GM23338 (cell line): ENCODE results near the gene ZNF397. TPM values are rescaled to one million over a fixed set of nuclear protein-coding genes. Genes with fewer than 3 reads are reported as not detected.

Source experiments
- ATAC-seq: fragments of 200-7000 bp; cut with Tn5 transposase; 3 replicates; pipeline ENCODE4 v1.9.1; 2020
- DNase-seq: peaks from one replicate; pipeline ENCODE4 v3.0.0-alpha.2; 2015; ENCODE audit warnings: low spot score
- H2AFZ ChIP-seq: fragments of 200-600 bp; sonication (generic); 2 replicates; pipeline ENCODE4 v1.8.0; 2016; ENCODE audit warnings: antibody characterized with exemption, mild to moderate bottlenecking, moderate library complexity
- H3F3A ChIP-seq: fragments of 200-600 bp; sonication (generic); replicated peaks from 2 replicates; pipeline ENCODE4 v1.8.0; 2017; ENCODE audit warnings: antibody characterized with exemption, mixed run types, low read depth
- H3K27ac ChIP-seq: fragments of 200-600 bp; sonication (generic); 2 replicates; pipeline ENCODE4 v1.6.1; 2016; ENCODE audit warnings: low read depth
- H3K27me3 ChIP-seq: fragments of 200-600 bp; sonication (generic); 2 replicates; pipeline ENCODE4 v1.8.0; 2016; ENCODE audit warnings: mild to moderate bottlenecking, mixed run types, moderate library complexity; ENCODE audit not compliant: insufficient read depth
- H3K36me3 ChIP-seq: fragments of 200-600 bp; sonication (generic); 2 replicates; pipeline ENCODE4 v1.8.0; 2016; ENCODE audit warnings: mild to moderate bottlenecking; ENCODE audit not compliant: insufficient read depth
- H3K4me1 ChIP-seq: fragments of 200-600 bp; sonication (generic); 2 replicates; pipeline ENCODE4 v1.8.0; 2016; ENCODE audit warnings: mild to moderate bottlenecking, moderate library complexity; ENCODE audit not compliant: insufficient read depth
- H3K4me2 ChIP-seq: fragments of 200-600 bp; sonication (generic); 2 replicates; pipeline ENCODE4 v1.7.1; 2017; ENCODE audit warnings: mixed run types
- H3K4me3 ChIP-seq: fragments of 200-600 bp; sonication (generic); 2 replicates; pipeline ENCODE4 v1.6.1; 2016; ENCODE audit warnings: mixed run types
- H3K79me2 ChIP-seq: fragments of 200-600 bp; sonication (generic); replicated peaks from 2 replicates; pipeline ENCODE4 v1.8.0; 2017; ENCODE audit warnings: mild to moderate bottlenecking; ENCODE audit not compliant: insufficient read depth
- H3K9me2 ChIP-seq: fragments of 200-600 bp; sonication (generic); 2 replicates; pipeline ENCODE4 v1.8.0; 2017; ENCODE audit not compliant: insufficient read depth
- H4K20me1 ChIP-seq: fragments of 200-600 bp; sonication (generic); replicated peaks from 2 replicates; pipeline ENCODE4 v1.8.0; 2017; ENCODE audit warnings: mild to moderate bottlenecking; ENCODE audit not compliant: insufficient read depth
- H3K27ac Mint-ChIP-seq: 2 replicates; pipeline ENCODE4 v1.8.0; 2020; ENCODE audit warnings: inconsistent platforms, mild to moderate bottlenecking, moderate library complexity, mixed read lengths
- H3K27me3 Mint-ChIP-seq: 3 replicates; pipeline ENCODE4 v1.8.0; 2022; ENCODE audit warnings: low read depth, mild to moderate bottlenecking, moderate library complexity, mixed read lengths, inconsistent platforms; ENCODE audit not compliant: insufficient read depth, poor library complexity
- H3K36me3 Mint-ChIP-seq: 3 replicates; pipeline ENCODE4 v1.8.0; 2021; ENCODE audit warnings: low read depth, mild to moderate bottlenecking, inconsistent platforms, moderate library complexity, mixed read lengths
- H3K4me1 Mint-ChIP-seq: 3 replicates; pipeline ENCODE4 v1.8.0; 2020; ENCODE audit warnings: mild to moderate bottlenecking, inconsistent platforms, mixed read lengths
- H3K4me3 Mint-ChIP-seq: 3 replicates; pipeline ENCODE4 v1.8.0; 2021; ENCODE audit warnings: moderate library complexity, mild to moderate bottlenecking, inconsistent platforms, mixed read lengths
- H3K9me3 Mint-ChIP-seq: 3 replicates; pipeline ENCODE4 v1.8.0; 2020; ENCODE audit warnings: moderate library complexity, mild to moderate bottlenecking, inconsistent platforms, mixed read lengths
- EZH2 ChIP-seq: fragments of 200-600 bp; sonication (generic); IDR thresholded peaks from one replicate; pipeline ENCODE4 v1.8.0; 2017; ENCODE audit warnings: antibody characterized with exemption, mild to moderate bottlenecking, low read depth; ENCODE audit not compliant: unreplicated experiment
- EZH2phosphoT487 ChIP-seq: fragments of 200-600 bp; sonication (generic); IDR thresholded peaks from one replicate; pipeline ENCODE4 v1.8.1; 2018; ENCODE audit warnings: antibody characterized with exemption; ENCODE audit not compliant: unreplicated experiment
- JUNB ChIP-seq: IDR thresholded peaks from one replicate; pipeline ENCODE4 v1.6.1; 2016; ENCODE audit warnings: antibody characterized with exemption; ENCODE audit not compliant: unreplicated experiment
- NANOG ChIP-seq: IDR thresholded peaks from 2 replicates; pipeline ENCODE4 v1.6.1; 2016; ENCODE audit warnings: antibody characterized with exemption, borderline replicate concordance
- POLR2AphosphoS5 ChIP-seq: IDR thresholded peaks from 2 replicates; pipeline ENCODE4 v1.6.1; 2016; ENCODE audit warnings: antibody characterized with exemption, low read depth
- STAT1 ChIP-seq: IDR thresholded peaks from one replicate; pipeline ENCODE4 v1.6.1; 2016; ENCODE audit warnings: antibody characterized with exemption; ENCODE audit not compliant: unreplicated experiment
- ZNF114 ChIP-seq: fragments of 250-450 bp; sonication (Bioruptor Pico); IDR thresholded peaks from 2 replicates; pipeline ENCODE4 v1.5.0; 2020; ENCODE audit warnings: mild to moderate bottlenecking, moderate library complexity
- ZNF331 ChIP-seq: fragments of 250-450 bp; sonication (Bioruptor Pico); IDR thresholded peaks from 2 replicates; pipeline ENCODE4 v1.5.0; 2020; ENCODE audit warnings: low read depth, mild to moderate bottlenecking, moderate library complexity
- polyA plus RNA-seq: library from polyadenylated mRNA; unstranded; fragments of >200 nt; fragmentation: Nextera tagmentation; extraction: Ambion mirVana; gene quantifications from 2 replicates; pipeline ENCODE4 v1.2.1, GENCODE V29; 2016
- total RNA-seq: library from RNA; depleted of rRNA; stranded (reverse); fragments of >200 nt; shearing (Covaris generic); gene quantifications from 2 replicates; pipeline ENCODE4 v1.2.3, GENCODE V29; 2014
- TF ChIP-seq, protein P1 (sequence below): fragments of 250-450 bp; sonication (Bioruptor Pico); IDR thresholded peaks from 2 replicates; pipeline ENCODE4 v1.5.0; 2020; ENCODE audit warnings: mild to moderate bottlenecking, moderate library complexity
- TF ChIP-seq, protein P2 (sequence below): IDR thresholded peaks from one replicate; pipeline ENCODE4 v1.6.1; 2018; ENCODE audit warnings: antibody characterized with exemption; ENCODE audit not compliant: unreplicated experiment
- TF ChIP-seq, protein P3 (sequence below), 2 experiments: fragments of 200-600 bp in 1 of 2; sonication (generic) in 1 of 2; conservative IDR thresholded peaks; 2 replicates each; pipeline versions ENCODE4 v1.5.1 to v1.6.1; 2016 to 2017; ENCODE audit warnings: antibody characterized with exemption in 2 of 2, low read depth in 2 of 2, mild to moderate bottlenecking in 2 of 2, moderate library complexity in 1 of 2
- TF ChIP-seq, protein P4 (sequence below): IDR thresholded peaks from 2 replicates; pipeline ENCODE4 v1.6.1; 2016; ENCODE audit warnings: antibody characterized with exemption

The ZNF397 gene
- total and polyA plus RNA-seq, 2 experiments from 2014 or later, result 19.1 to 48.6 TPM

DNA sequence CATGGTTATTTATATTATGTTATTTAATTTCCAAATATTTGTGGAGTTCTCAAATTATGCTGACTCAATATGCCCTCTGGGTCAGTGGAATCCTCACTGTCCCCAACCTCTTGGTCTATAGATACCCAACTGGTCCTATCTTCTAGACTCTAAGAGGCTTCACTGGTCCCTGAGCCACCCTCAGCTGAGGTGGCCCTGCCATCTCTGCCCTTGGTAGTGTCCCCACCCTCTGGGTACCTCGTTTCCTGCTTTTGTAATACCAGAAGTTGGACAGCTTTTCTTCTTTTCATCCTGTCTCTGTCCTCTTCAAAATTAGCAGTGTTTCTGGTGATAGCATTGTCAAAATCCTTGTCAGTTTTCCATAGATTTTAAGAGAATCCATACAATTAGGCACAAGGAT is 37.3 kb downstream of the ZNF397 start:
- H2AFZ ChIP-seq, result no peak overlapping the region
- Mint-ChIP-seq H3K36me3 (peaks cover 42% of the 10 kb centered on the region), H3K27ac (no peak overlapping the region), H3K9me3 (peaks cover 47% of the 10 kb centered on the region), H3K27me3 (peaks cover 2% of the 10 kb centered on the region), H3K4me1 (no peaks in the 10 kb centered on the region), H3K4me3 (no peak overlapping the region)
- no peaks in the 10 kb centered on the region for H3F3A ChIP-seq
- H3K27me3 ChIP-seq, result no peaks in the 10 kb centered on the region
- TF ChIP-seq NANOG, result no peak
- no peak for TF ChIP-seq EZH2
- TF ChIP-seq POLR2AphosphoS5, result no peak
- TF ChIP-seq, protein P1, sequence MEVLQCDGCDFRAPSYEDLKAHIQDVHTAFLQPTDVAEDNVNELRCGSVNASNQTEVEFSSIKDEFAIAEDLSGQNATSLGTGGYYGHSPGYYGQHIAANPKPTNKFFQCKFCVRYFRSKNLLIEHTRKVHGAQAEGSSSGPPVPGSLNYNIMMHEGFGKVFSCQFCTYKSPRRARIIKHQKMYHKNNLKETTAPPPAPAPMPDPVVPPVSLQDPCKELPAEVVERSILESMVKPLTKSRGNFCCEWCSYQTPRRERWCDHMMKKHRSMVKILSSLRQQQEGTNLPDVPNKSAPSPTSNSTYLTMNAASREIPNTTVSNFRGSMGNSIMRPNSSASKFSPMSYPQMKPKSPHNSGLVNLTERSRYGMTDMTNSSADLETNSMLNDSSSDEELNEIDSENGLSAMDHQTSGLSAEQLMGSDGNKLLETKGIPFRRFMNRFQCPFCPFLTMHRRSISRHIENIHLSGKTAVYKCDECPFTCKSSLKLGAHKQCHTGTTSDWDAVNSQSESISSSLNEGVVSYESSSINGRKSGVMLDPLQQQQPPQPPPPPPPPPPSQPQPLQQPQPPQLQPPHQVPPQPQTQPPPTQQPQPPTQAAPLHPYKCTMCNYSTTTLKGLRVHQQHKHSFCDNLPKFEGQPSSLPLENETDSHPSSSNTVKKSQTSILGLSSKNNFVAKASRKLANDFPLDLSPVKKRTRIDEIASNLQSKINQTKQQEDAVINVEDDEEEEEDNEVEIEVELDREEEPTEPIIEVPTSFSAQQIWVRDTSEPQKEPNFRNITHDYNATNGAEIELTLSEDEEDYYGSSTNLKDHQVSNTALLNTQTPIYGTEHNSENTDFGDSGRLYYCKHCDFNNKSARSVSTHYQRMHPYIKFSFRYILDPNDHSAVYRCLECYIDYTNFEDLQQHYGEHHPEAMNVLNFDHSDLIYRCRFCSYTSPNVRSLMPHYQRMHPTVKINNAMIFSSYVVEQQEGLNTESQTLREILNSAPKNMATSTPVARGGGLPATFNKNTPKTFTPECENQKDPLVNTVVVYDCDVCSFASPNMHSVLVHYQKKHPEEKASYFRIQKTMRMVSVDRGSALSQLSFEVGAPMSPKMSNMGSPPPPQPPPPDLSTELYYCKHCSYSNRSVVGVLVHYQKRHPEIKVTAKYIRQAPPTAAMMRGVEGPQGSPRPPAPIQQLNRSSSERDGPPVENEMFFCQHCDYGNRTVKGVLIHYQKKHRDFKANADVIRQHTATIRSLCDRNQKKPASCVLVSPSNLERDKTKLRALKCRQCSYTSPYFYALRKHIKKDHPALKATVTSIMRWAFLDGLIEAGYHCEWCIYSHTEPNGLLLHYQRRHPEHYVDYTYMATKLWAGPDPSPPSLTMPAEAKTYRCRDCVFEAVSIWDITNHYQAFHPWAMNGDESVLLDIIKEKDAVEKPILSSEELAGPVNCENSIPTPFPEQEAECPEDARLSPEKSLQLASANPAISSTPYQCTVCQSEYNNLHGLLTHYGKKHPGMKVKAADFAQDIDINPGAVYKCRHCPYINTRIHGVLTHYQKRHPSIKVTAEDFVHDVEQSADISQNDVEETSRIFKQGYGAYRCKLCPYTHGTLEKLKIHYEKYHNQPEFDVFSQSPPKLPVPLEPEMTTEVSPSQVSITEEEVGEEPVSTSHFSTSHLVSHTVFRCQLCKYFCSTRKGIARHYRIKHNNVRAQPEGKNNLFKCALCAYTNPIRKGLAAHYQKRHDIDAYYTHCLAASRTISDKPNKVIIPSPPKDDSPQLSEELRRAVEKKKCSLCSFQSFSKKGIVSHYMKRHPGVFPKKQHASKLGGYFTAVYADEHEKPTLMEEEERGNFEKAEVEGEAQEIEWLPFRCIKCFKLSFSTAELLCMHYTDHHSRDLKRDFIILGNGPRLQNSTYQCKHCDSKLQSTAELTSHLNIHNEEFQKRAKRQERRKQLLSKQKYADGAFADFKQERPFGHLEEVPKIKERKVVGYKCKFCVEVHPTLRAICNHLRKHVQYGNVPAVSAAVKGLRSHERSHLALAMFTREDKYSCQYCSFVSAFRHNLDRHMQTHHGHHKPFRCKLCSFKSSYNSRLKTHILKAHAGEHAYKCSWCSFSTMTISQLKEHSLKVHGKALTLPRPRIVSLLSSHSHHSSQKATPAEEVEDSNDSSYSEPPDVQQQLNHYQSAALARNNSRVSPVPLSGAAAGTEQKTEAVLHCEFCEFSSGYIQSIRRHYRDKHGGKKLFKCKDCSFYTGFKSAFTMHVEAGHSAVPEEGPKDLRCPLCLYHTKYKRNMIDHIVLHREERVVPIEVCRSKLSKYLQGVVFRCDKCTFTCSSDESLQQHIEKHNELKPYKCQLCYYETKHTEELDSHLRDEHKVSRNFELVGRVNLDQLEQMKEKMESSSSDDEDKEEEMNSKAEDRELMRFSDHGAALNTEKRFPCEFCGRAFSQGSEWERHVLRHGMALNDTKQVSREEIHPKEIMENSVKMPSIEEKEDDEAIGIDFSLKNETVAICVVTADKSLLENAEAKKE (CRISPR knock-in tag), result no peak
- TF ChIP-seq STAT1, result no peak
- no peak for TF ChIP-seq JUNB
- TF ChIP-seq, protein P2, sequence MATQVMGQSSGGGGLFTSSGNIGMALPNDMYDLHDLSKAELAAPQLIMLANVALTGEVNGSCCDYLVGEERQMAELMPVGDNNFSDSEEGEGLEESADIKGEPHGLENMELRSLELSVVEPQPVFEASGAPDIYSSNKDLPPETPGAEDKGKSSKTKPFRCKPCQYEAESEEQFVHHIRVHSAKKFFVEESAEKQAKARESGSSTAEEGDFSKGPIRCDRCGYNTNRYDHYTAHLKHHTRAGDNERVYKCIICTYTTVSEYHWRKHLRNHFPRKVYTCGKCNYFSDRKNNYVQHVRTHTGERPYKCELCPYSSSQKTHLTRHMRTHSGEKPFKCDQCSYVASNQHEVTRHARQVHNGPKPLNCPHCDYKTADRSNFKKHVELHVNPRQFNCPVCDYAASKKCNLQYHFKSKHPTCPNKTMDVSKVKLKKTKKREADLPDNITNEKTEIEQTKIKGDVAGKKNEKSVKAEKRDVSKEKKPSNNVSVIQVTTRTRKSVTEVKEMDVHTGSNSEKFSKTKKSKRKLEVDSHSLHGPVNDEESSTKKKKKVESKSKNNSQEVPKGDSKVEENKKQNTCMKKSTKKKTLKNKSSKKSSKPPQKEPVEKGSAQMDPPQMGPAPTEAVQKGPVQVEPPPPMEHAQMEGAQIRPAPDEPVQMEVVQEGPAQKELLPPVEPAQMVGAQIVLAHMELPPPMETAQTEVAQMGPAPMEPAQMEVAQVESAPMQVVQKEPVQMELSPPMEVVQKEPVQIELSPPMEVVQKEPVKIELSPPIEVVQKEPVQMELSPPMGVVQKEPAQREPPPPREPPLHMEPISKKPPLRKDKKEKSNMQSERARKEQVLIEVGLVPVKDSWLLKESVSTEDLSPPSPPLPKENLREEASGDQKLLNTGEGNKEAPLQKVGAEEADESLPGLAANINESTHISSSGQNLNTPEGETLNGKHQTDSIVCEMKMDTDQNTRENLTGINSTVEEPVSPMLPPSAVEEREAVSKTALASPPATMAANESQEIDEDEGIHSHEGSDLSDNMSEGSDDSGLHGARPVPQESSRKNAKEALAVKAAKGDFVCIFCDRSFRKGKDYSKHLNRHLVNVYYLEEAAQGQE, result no peak
- no peak for TF ChIP-seq ZNF114 (CRISPR knock-in tag)
- TF ChIP-seq, protein P3, sequence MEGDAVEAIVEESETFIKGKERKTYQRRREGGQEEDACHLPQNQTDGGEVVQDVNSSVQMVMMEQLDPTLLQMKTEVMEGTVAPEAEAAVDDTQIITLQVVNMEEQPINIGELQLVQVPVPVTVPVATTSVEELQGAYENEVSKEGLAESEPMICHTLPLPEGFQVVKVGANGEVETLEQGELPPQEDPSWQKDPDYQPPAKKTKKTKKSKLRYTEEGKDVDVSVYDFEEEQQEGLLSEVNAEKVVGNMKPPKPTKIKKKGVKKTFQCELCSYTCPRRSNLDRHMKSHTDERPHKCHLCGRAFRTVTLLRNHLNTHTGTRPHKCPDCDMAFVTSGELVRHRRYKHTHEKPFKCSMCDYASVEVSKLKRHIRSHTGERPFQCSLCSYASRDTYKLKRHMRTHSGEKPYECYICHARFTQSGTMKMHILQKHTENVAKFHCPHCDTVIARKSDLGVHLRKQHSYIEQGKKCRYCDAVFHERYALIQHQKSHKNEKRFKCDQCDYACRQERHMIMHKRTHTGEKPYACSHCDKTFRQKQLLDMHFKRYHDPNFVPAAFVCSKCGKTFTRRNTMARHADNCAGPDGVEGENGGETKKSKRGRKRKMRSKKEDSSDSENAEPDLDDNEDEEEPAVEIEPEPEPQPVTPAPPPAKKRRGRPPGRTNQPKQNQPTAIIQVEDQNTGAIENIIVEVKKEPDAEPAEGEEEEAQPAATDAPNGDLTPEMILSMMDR (conservative IDR thresholded peaks at IDR 0.05; ENCODE audit: low read depth in 2 of 2), result no peak
- TF ChIP-seq, protein P4, sequence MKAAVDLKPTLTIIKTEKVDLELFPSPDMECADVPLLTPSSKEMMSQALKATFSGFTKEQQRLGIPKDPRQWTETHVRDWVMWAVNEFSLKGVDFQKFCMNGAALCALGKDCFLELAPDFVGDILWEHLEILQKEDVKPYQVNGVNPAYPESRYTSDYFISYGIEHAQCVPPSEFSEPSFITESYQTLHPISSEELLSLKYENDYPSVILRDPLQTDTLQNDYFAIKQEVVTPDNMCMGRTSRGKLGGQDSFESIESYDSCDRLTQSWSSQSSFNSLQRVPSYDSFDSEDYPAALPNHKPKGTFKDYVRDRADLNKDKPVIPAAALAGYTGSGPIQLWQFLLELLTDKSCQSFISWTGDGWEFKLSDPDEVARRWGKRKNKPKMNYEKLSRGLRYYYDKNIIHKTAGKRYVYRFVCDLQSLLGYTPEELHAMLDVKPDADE, result no peak
- no peak for TF ChIP-seq EZH2phosphoT487
- TF ChIP-seq ZNF331 (CRISPR knock-in tag), result no peak
- H3K4me3 ChIP-seq, result no peak overlapping the region
- H3K27ac ChIP-seq, result no peak overlapping the region
- ATAC-seq (no peak), DNase-seq (no peak)
- H4K20me1 ChIP-seq, result no peaks in the 10 kb centered on the region
- 0 out of 2 replicates have a peak, but pooled peaks cover 3% of the 10 kb centered on the region for H3K9me2 ChIP-seq
- peaks cover 4% of the 10 kb centered on the region; the same call in 1 of the 2 replicates for H3K36me3 ChIP-seq
- H3K79me2 ChIP-seq, result no peaks in the 10 kb centered on the region; the same call in 1 of the 2 replicates
- no peak overlapping the region for H3K4me2 ChIP-seq
- H3K4me1 ChIP-seq, result peaks cover 4% of the 10 kb centered on the region; the same call in 1 of the 2 replicates
